Vagina (tissue), 2 donors: ENCODE results near the gene WDR70.

Source experiments
- POLR2A ChIP-seq, 2 donors: fragments of 450-650 bp; IDR thresholded peaks; one replicate each; pipeline ENCODE4 v1.6.1; 2017; ENCODE audit warnings: antibody characterized with exemption in 2 of 2, mild to moderate bottlenecking in 2 of 2, moderate library complexity in 2 of 2
- POLR2AphosphoS5 ChIP-seq, 2 donors: sonication (generic); formaldehyde crosslinking; IDR thresholded peaks; one replicate each; pipeline ENCODE4 v1.9.0; 2017; ENCODE audit warnings: antibody characterized with exemption in 2 of 2, mild to moderate bottlenecking in 2 of 2, low read depth in 1 of 2; ENCODE audit not compliant: insufficient read depth in 1 of 2
- TF ChIP-seq, protein P1 (sequence below), 3 experiments: fragments of 450-650 bp in 2 of 3; fragments of 200-600 bp in 1 of 3; sonication (generic) in 1 of 3; IDR thresholded peaks; one replicate each; pipeline ENCODE4 v1.5.1; 2017 to 2019; ENCODE audit warnings: antibody characterized with exemption in 3 of 3, mild to moderate bottlenecking in 2 of 3, moderate library complexity in 2 of 3

DNA sequence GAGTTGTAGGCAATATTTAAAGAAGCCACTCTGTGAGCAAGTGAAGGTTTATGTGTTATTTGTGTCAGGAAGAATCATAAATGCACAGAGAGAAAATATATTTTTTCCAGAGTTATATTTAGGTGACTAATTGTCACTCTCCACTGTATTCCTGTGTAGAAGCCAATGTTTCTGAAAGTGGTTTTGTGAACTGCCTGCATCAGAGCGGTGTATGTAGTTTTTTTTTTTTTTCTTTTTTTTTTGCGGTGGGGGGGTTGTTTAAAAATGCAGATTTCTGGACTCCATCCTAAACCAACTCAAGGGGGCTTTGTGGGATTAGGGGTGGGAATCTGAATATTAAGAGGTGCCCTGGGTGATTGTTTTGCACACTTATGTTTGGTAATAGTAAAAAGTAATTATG lies 357.3 kb downstream of the WDR70 start:
- TF ChIP-seq, protein P1, sequence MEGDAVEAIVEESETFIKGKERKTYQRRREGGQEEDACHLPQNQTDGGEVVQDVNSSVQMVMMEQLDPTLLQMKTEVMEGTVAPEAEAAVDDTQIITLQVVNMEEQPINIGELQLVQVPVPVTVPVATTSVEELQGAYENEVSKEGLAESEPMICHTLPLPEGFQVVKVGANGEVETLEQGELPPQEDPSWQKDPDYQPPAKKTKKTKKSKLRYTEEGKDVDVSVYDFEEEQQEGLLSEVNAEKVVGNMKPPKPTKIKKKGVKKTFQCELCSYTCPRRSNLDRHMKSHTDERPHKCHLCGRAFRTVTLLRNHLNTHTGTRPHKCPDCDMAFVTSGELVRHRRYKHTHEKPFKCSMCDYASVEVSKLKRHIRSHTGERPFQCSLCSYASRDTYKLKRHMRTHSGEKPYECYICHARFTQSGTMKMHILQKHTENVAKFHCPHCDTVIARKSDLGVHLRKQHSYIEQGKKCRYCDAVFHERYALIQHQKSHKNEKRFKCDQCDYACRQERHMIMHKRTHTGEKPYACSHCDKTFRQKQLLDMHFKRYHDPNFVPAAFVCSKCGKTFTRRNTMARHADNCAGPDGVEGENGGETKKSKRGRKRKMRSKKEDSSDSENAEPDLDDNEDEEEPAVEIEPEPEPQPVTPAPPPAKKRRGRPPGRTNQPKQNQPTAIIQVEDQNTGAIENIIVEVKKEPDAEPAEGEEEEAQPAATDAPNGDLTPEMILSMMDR (IDR thresholded peaks at IDR 0.05) = no peak
- TF ChIP-seq POLR2AphosphoS5 (IDR thresholded peaks at IDR 0.05; ENCODE audit: insufficient read depth in 1 of 2, low read depth in 1 of 2) (no peak), POLR2A (IDR thresholded peaks at IDR 0.05) (no peak)
